RWPE2 (cell line): ENCODE measurements around the gene GLIPR2.

Experiments used
- ATAC-seq: fragments of 200-7000 bp; cut with Tn5 transposase; 3 replicates; pipeline ENCODE4 v1.9.1; 2021; ENCODE audit warnings: low read depth
- DNase-seq: peaks from one replicate; pipeline ENCODE4 v3.0.0-alpha.2; 2020; ENCODE audit warnings: low spot score
- H3K27ac ChIP-seq: fragments of 450-650 bp; 2 replicates; pipeline ENCODE4 v1.5.1; 2017; ENCODE audit warnings: mild to moderate bottlenecking; ENCODE audit not compliant: poor library complexity, severe bottlenecking
- H3K27me3 ChIP-seq: fragments of 250-450 bp; sonication (Bioruptor Pico); 2 replicates; pipeline ENCODE4 v1.5.1; 2021; ENCODE audit warnings: mild to moderate bottlenecking, moderate library complexity; ENCODE audit not compliant: insufficient read depth, poor library complexity, severe bottlenecking
- H3K36me3 ChIP-seq: fragments of 250-450 bp; sonication (Bioruptor Pico); 2 replicates; pipeline ENCODE4 v1.5.1; 2020; ENCODE audit warnings: low read depth, mild to moderate bottlenecking, moderate library complexity
- H3K4me1 ChIP-seq: fragments of 250-450 bp; sonication (Bioruptor Pico); 2 replicates; pipeline ENCODE4 v1.5.1; 2021; ENCODE audit warnings: mild to moderate bottlenecking, moderate library complexity; ENCODE audit not compliant: insufficient read depth, poor library complexity, severe bottlenecking
- H3K4me3 ChIP-seq: fragments of 250-450 bp; sonication (Bioruptor Pico); 2 replicates; pipeline ENCODE4 v1.5.1; 2021; ENCODE audit warnings: mild to moderate bottlenecking, moderate library complexity; ENCODE audit not compliant: severe bottlenecking
- H3K9me3 ChIP-seq: fragments of 250-450 bp; sonication (Bioruptor Pico); 2 replicates; pipeline ENCODE4 v1.5.1; 2021; ENCODE audit warnings: mild to moderate bottlenecking, moderate library complexity; ENCODE audit not compliant: severe bottlenecking
- TF ChIP-seq, protein P1 (sequence below): fragments of 450-650 bp; IDR thresholded peaks from one replicate; pipeline ENCODE4 v1.5.1; 2017; ENCODE audit warnings: mild to moderate bottlenecking, moderate library complexity; ENCODE audit not compliant: poor library complexity, severe bottlenecking

GLIPR2 gene

DNA sequence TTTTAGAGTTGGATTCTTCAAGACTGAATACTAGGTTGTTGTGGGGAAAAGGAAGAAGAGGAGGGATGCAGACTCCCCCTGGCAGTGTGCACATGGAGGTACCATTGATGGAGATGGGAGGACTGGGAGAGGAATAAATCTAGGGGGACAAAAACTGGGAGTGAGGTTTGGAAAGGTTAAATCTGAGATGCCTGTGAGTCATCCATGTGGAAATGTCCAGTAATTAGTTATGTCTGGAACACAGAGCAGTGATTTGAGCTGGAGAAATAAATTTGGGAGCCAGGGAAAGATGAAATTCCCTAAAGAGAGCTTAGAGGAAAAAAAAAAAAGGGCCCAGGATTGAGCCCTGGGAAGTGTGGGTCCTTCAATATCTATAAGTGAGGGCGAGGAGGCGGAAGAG, 24.7 kb downstream of the GLIPR2 start:
- no peaks in the 10 kb centered on the region for H3K36me3 ChIP-seq
- H3K27me3 ChIP-seq = no peaks in the 10 kb centered on the region
- ATAC-seq (no peak), DNase-seq (no peak)
- H3K9me3 ChIP-seq = peaks cover 2% of the 10 kb centered on the region
- no peak overlapping the region for H3K27ac ChIP-seq
- H3K4me3 ChIP-seq = no peak overlapping the region
- TF ChIP-seq, protein P1, sequence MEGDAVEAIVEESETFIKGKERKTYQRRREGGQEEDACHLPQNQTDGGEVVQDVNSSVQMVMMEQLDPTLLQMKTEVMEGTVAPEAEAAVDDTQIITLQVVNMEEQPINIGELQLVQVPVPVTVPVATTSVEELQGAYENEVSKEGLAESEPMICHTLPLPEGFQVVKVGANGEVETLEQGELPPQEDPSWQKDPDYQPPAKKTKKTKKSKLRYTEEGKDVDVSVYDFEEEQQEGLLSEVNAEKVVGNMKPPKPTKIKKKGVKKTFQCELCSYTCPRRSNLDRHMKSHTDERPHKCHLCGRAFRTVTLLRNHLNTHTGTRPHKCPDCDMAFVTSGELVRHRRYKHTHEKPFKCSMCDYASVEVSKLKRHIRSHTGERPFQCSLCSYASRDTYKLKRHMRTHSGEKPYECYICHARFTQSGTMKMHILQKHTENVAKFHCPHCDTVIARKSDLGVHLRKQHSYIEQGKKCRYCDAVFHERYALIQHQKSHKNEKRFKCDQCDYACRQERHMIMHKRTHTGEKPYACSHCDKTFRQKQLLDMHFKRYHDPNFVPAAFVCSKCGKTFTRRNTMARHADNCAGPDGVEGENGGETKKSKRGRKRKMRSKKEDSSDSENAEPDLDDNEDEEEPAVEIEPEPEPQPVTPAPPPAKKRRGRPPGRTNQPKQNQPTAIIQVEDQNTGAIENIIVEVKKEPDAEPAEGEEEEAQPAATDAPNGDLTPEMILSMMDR = no peak
- peaks cover 14% of the 10 kb centered on the region for H3K4me1 ChIP-seq

- TF ChIP-seq, protein P1 = no peak
- DNase-seq (no peak), ATAC-seq (no peak)
- H3K4me1 ChIP-seq = peaks cover 14% of the 10 kb centered on the region
- H3K27ac ChIP-seq = peak overlapping the region; percentile 48
- H3K4me3 ChIP-seq = no peak overlapping the region
- H3K27me3 ChIP-seq = no peaks in the 10 kb centered on the region
- H3K9me3 ChIP-seq = no peaks in the 10 kb centered on the region
- H3K36me3 ChIP-seq = no peaks in the 10 kb centered on the region
Observed at GRCh38 chr9:36162211-36162738, 25.7 kb downstream of the GLIPR2 start.

- Histone ChIP-seq H3K27me3 (no peaks in the 10 kb centered on the region), H3K9me3 (no peaks in the 10 kb centered on the region), H3K27ac (peak overlapping the region; percentile 48), H3K4me1 (peaks cover 14% of the 10 kb centered on the region), H3K4me3 (no peak overlapping the region), H3K36me3 (no peaks in the 10 kb centered on the region)
- peak; percentile 5; the same call in 1 of the 3 replicates for ATAC-seq
- TF ChIP-seq, protein P1 = no peak
- DNase-seq = no peak
Observed at GRCh38 chr9:36163049-36163785, 26.7 kb downstream of the GLIPR2 start.

DNA sequence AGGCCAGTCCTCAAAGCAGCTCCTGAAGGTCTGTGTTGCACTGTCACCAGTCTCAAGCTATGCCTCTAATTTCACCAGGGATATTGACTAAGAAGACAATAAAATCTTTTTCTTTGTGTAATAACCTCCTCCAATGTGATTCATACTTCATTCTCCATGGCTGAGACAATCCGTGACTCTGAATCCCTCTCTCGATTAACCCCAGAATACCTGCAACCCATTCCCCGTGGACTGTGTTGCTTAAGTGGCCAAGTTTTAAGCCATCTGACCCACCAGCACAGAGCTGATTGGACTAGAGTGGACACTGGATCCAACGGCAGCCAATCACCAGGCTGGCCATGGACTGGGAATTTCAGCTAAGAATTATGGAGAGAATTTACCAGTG, 27.2 kb downstream of the GLIPR2 start:
- Histone ChIP-seq H3K4me1 (peaks cover 14% of the 10 kb centered on the region), H3K27ac (peak overlapping the region; percentile 48), H3K36me3 (no peaks in the 10 kb centered on the region), H3K27me3 (no peaks in the 10 kb centered on the region), H3K9me3 (no peaks in the 10 kb centered on the region), H3K4me3 (no peak overlapping the region)
- DNase-seq (no peak), ATAC-seq (peak; percentile 28; the same call in 1 of the 3 replicates)
- TF ChIP-seq, protein P1 = no peak

GRCh38 chr9:36164372-36164771, 27.8 kb downstream of the GLIPR2 start:
- peaks cover 14% of the 10 kb centered on the region for H3K4me1 ChIP-seq
- H3K9me3 ChIP-seq = no peaks in the 10 kb centered on the region
- DNase-seq = no peak
- TF ChIP-seq, protein P1 = no peak
- no peaks in the 10 kb centered on the region for H3K27me3 ChIP-seq
- H3K27ac ChIP-seq = peak overlapping the region; percentile 48
- no peak for ATAC-seq
- no peak overlapping the region for H3K4me3 ChIP-seq
- H3K36me3 ChIP-seq = no peaks in the 10 kb centered on the region
